Liver (tissue), 3 donors: Measurements from ENCODE around the gene TTC28.

Experiments
- EGR1 ChIP-seq, 2 donors: IDR thresholded peaks; 2 replicates each; pipeline ENCODE4 v1.6.1; 2016 to 2018; ENCODE audit warnings: antibody characterized with exemption in 2 of 2, low read depth in 2 of 2
- FOXA2 ChIP-seq: IDR thresholded peaks from 2 replicates; pipeline ENCODE4 v1.6.1; 2016; ENCODE audit warnings: antibody characterized with exemption
- GABPA ChIP-seq, 2 donors: IDR thresholded peaks in 1 of 2; conservative IDR thresholded peaks in 1 of 2; 2 replicates each; pipeline ENCODE4 v1.6.1; 2016; ENCODE audit warnings: antibody characterized with exemption in 2 of 2, mild to moderate bottlenecking in 1 of 2, moderate library complexity in 1 of 2
- JUND ChIP-seq, 2 donors: IDR thresholded peaks; 2 replicates each; pipeline ENCODE4 v1.6.1; 2016; ENCODE audit warnings: antibody characterized with exemption in 2 of 2
- NR2F2 ChIP-seq: IDR thresholded peaks from 2 replicates; pipeline ENCODE4 v1.6.1; 2016; ENCODE audit warnings: antibody characterized with exemption
- SP1 ChIP-seq: IDR thresholded peaks from 2 replicates; pipeline ENCODE4 v1.6.1; 2018; ENCODE audit warnings: antibody characterized with exemption, mild to moderate bottlenecking
- TAF1 ChIP-seq: conservative IDR thresholded peaks from 2 replicates; pipeline ENCODE4 v1.6.1; 2016; ENCODE audit warnings: antibody characterized with exemption, mild to moderate bottlenecking
- TF ChIP-seq, protein P1 (sequence below): IDR thresholded peaks from 2 replicates; pipeline ENCODE4 v1.6.1; 2016; ENCODE audit warnings: antibody characterized with exemption, mild to moderate bottlenecking
- TF ChIP-seq, protein P2 (sequence below): fragments of 150-350 bp; IDR thresholded peaks from 2 replicates; pipeline ENCODE4 v1.5.1; 2017; ENCODE audit warnings: improper control_type of control experiment, low read depth, low read length; ENCODE audit not compliant: missing input control
- donor health status: healthy.
- donor health status: healthy.

DNA sequence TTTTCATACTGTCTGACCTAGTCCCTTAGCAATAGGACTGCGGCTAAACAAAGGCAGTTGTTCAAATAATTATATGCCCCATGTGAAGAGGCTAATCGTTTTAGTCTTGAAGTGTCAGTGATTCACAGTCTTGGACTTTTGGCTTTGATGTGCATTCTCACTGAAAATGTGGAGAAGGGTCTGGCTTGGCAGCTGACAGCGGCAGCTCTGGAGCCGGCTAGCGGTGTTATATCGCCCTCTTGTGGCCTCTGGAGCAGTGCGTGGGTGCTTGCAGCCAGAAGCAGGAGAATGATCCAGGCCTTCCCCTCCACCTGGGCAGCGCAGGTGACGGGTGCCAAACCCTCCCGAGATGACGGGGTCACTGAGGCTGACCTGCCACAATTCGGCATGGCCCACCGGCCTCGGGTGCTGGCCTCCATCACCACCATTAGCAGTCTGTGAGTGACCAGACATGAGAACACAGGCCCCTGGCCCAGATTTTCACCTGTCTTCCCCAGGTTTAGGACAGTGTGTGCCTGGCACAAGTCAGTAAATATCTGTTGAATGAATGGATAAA lies 670.3 kb downstream of the TTC28 start:
- TF ChIP-seq, protein P1, sequence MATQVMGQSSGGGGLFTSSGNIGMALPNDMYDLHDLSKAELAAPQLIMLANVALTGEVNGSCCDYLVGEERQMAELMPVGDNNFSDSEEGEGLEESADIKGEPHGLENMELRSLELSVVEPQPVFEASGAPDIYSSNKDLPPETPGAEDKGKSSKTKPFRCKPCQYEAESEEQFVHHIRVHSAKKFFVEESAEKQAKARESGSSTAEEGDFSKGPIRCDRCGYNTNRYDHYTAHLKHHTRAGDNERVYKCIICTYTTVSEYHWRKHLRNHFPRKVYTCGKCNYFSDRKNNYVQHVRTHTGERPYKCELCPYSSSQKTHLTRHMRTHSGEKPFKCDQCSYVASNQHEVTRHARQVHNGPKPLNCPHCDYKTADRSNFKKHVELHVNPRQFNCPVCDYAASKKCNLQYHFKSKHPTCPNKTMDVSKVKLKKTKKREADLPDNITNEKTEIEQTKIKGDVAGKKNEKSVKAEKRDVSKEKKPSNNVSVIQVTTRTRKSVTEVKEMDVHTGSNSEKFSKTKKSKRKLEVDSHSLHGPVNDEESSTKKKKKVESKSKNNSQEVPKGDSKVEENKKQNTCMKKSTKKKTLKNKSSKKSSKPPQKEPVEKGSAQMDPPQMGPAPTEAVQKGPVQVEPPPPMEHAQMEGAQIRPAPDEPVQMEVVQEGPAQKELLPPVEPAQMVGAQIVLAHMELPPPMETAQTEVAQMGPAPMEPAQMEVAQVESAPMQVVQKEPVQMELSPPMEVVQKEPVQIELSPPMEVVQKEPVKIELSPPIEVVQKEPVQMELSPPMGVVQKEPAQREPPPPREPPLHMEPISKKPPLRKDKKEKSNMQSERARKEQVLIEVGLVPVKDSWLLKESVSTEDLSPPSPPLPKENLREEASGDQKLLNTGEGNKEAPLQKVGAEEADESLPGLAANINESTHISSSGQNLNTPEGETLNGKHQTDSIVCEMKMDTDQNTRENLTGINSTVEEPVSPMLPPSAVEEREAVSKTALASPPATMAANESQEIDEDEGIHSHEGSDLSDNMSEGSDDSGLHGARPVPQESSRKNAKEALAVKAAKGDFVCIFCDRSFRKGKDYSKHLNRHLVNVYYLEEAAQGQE, result no peak
- TF ChIP-seq, protein P2, sequence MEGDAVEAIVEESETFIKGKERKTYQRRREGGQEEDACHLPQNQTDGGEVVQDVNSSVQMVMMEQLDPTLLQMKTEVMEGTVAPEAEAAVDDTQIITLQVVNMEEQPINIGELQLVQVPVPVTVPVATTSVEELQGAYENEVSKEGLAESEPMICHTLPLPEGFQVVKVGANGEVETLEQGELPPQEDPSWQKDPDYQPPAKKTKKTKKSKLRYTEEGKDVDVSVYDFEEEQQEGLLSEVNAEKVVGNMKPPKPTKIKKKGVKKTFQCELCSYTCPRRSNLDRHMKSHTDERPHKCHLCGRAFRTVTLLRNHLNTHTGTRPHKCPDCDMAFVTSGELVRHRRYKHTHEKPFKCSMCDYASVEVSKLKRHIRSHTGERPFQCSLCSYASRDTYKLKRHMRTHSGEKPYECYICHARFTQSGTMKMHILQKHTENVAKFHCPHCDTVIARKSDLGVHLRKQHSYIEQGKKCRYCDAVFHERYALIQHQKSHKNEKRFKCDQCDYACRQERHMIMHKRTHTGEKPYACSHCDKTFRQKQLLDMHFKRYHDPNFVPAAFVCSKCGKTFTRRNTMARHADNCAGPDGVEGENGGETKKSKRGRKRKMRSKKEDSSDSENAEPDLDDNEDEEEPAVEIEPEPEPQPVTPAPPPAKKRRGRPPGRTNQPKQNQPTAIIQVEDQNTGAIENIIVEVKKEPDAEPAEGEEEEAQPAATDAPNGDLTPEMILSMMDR, result peak; percentile 95
- TF ChIP-seq JUND (IDR thresholded peaks at IDR 0.05), result no peak
- no peak for TF ChIP-seq TAF1
- no peak for TF ChIP-seq NR2F2
- TF ChIP-seq FOXA2, result no peak
- TF ChIP-seq SP1, result no peak
- peak in 1 of 2 donors; percentile 36 for TF ChIP-seq EGR1 (IDR thresholded peaks at IDR 0.05; ENCODE audit: low read depth in 2 of 2)
- no peak for TF ChIP-seq GABPA (IDR thresholded peaks at IDR 0.05 in 1 of 2, conservative IDR thresholded peaks at IDR 0.05 in 1 of 2)
